HG03064 (cell line): Measurements from ENCODE around the gene LAMP5.

ENCODE experiments used
- ATAC-seq: cut with Tn5 transposase; IDR thresholded peaks from one replicate; pipeline ENCODE4 v1.9.1; 2021; ENCODE audit warnings: low read depth; ENCODE audit not compliant: unreplicated experiment

LAMP5 gene

GRCh38 chr20:9578594-9578993, 64.2 kb downstream of the LAMP5 start:
- no peak for ATAC-seq
